Neural progenitor cell (in vitro differentiated cells): Measurements from ENCODE around the gene UTS2. TPM values are rescaled to one million over a fixed set of nuclear protein-coding genes. Genes with fewer than 3 reads are reported as not detected.

Experiments used
- DNase-seq: peaks from one replicate; pipeline ENCODE4 v3.0.0-alpha.2; 2016; ENCODE audit warnings: low spot score
- H2AFZ ChIP-seq: fragments of 200-600 bp; sonication (generic); replicated peaks from 2 replicates; pipeline ENCODE4 v1.6.1; 2016; ENCODE audit warnings: antibody characterized with exemption
- H3F3A ChIP-seq: fragments of 200-600 bp; sonication (generic); 2 replicates; pipeline ENCODE4 v1.6.1; 2016; ENCODE audit warnings: antibody characterized with exemption, low read depth
- H3K27ac ChIP-seq: fragments of 200-600 bp; sonication (generic); 2 replicates; pipeline ENCODE4 v1.5.1; 2016; ENCODE audit warnings: mild to moderate bottlenecking
- H3K27me3 ChIP-seq: fragments of 200-600 bp; sonication (generic); 2 replicates; pipeline ENCODE4 v1.6.1; 2016; ENCODE audit warnings: mild to moderate bottlenecking, moderate library complexity
- H3K36me3 ChIP-seq: fragments of 200-600 bp; sonication (generic); 2 replicates; pipeline ENCODE4 v1.5.1; 2016
- H3K4me1 ChIP-seq: fragments of 200-600 bp; sonication (generic); 2 replicates; pipeline ENCODE4 v1.6.1; 2016; ENCODE audit warnings: mixed run types
- H3K4me2 ChIP-seq: fragments of 200-600 bp; sonication (generic); 2 replicates; pipeline ENCODE4 v1.6.1; 2016
- H3K4me3 ChIP-seq: fragments of 200-600 bp; sonication (generic); 2 replicates; pipeline ENCODE4 v1.5.1; 2016
- H3K79me2 ChIP-seq: fragments of 200-600 bp; sonication (generic); 2 replicates; pipeline ENCODE4 v1.6.1; 2016; ENCODE audit warnings: low read depth
- H3K9ac ChIP-seq: fragments of 200-600 bp; sonication (generic); 2 replicates; pipeline ENCODE4 v1.6.1; 2016
- H3K9me3 ChIP-seq: fragments of 200-600 bp; sonication (generic); 2 replicates; pipeline ENCODE4 v1.5.1; 2016; ENCODE audit warnings: low read depth
- H4K20me1 ChIP-seq: fragments of 200-600 bp; sonication (generic); 2 replicates; pipeline ENCODE4 v1.6.1; 2016; ENCODE audit warnings: low read depth
- H3K27ac Mint-ChIP-seq: 3 replicates; pipeline ENCODE4 v1.8.0; 2021; ENCODE audit warnings: mixed read lengths
- H3K27me3 Mint-ChIP-seq: 2 replicates; pipeline ENCODE4 v1.8.0; 2022; ENCODE audit warnings: low read depth, mild to moderate bottlenecking, inconsistent platforms, moderate library complexity, mixed read lengths; ENCODE audit not compliant: insufficient read depth
- H3K36me3 Mint-ChIP-seq: 3 replicates; pipeline ENCODE4 v1.8.0; 2021; ENCODE audit warnings: mixed read lengths
- H3K4me1 Mint-ChIP-seq: 3 replicates; pipeline ENCODE4 v1.8.0; 2021; ENCODE audit warnings: mixed read lengths
- H3K4me3 Mint-ChIP-seq: 3 replicates; pipeline ENCODE4 v1.8.0; 2021; ENCODE audit warnings: mild to moderate bottlenecking, moderate library complexity, mixed read lengths
- H3K9me3 Mint-ChIP-seq: 3 replicates; pipeline ENCODE4 v1.8.0; 2020; ENCODE audit warnings: mixed read lengths
- EZH2 ChIP-seq: fragments of 200-600 bp; sonication (generic); IDR thresholded peaks from 2 replicates; pipeline ENCODE4 v1.6.1; 2017; ENCODE audit warnings: antibody characterized with exemption, mild to moderate bottlenecking, moderate library complexity
- EZH2phosphoT487 ChIP-seq: fragments of 200-600 bp; sonication (generic); IDR thresholded peaks from 2 replicates; pipeline ENCODE4 v1.6.1; 2017; ENCODE audit warnings: antibody characterized with exemption
- total RNA-seq: library from RNA; depleted of rRNA; stranded (reverse); fragments of >200 nt; gene quantifications from 2 replicates; pipeline ENCODE4 v1.2.3, GENCODE V29; 2015; ENCODE audit warnings: low replicate concordance
- TF ChIP-seq, protein P1 (sequence below): fragments of 200-600 bp; sonication (generic); IDR thresholded peaks from 2 replicates; pipeline ENCODE4 v1.5.1; 2017; ENCODE audit warnings: antibody characterized with exemption, mild to moderate bottlenecking

The UTS2 gene
- total RNA-seq, 1 donor from 2014 or later = not detected

DNA sequence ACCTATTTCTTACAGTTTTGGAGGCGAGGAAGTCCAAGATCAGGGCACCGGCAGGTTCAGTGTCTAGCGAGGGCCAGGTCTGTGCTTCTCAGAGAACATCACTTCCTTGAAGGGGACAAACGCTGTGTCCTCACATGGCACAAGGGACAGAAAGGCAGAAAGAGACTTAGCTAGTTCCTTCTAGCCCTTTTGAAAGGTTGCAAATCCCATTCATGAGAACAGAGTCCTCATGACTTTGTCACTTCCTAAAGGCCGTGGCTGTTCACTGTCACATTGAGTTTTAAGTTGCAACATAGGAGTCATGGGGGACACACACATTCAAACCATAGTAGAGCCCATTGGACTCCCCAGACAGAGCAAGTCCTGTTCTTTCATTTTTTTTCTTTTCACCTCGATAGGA is 41.4 kb downstream of the UTS2 start:
- Mint-ChIP-seq H3K9me3 (peaks cover 18% of the 10 kb centered on the region), H3K27ac (no peak overlapping the region), H3K27me3 (peaks cover 2% of the 10 kb centered on the region), H3K4me1 (no peaks in the 10 kb centered on the region), H3K36me3 (peaks cover 33% of the 10 kb centered on the region), H3K4me3 (no peak overlapping the region)
- Histone ChIP-seq H3K4me1 (no peaks in the 10 kb centered on the region), H3K4me2 (no peak overlapping the region), H3K79me2 (no peaks in the 10 kb centered on the region), H4K20me1 (no peaks in the 10 kb centered on the region), H3K9me3 (no peaks in the 10 kb centered on the region), H3F3A (no peaks in the 10 kb centered on the region), H3K9ac (no peak overlapping the region), H3K36me3 (peaks cover 3% of the 10 kb centered on the region), H3K27ac (no peak overlapping the region), H3K4me3 (no peak overlapping the region), H2AFZ (no peak overlapping the region), H3K27me3 (no peaks in the 10 kb centered on the region)
- TF ChIP-seq EZH2phosphoT487 (no peak), EZH2 (no peak)
- TF ChIP-seq, protein P1, sequence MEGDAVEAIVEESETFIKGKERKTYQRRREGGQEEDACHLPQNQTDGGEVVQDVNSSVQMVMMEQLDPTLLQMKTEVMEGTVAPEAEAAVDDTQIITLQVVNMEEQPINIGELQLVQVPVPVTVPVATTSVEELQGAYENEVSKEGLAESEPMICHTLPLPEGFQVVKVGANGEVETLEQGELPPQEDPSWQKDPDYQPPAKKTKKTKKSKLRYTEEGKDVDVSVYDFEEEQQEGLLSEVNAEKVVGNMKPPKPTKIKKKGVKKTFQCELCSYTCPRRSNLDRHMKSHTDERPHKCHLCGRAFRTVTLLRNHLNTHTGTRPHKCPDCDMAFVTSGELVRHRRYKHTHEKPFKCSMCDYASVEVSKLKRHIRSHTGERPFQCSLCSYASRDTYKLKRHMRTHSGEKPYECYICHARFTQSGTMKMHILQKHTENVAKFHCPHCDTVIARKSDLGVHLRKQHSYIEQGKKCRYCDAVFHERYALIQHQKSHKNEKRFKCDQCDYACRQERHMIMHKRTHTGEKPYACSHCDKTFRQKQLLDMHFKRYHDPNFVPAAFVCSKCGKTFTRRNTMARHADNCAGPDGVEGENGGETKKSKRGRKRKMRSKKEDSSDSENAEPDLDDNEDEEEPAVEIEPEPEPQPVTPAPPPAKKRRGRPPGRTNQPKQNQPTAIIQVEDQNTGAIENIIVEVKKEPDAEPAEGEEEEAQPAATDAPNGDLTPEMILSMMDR = no peak
- DNase-seq = no peak

DNA sequence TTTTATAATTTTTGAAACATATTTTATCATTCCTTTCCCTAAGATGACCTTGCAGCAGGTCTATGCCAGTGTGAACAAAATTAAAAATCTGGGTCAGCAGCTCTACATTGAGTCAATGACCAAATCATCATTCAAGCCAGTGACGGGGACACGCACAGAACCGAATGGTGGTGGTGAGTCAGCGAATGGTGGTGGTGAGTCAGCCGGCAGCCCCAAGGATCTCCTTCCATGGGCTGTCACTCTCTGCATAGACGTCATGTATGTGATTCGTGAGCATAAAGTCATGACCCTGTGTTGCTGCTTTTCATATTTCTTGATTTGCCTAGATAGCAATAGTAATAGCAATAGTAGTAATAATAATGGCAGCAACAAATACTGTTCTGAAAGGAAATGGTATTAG is 42.5 kb downstream of the UTS2 start:
- H2AFZ ChIP-seq = no peak overlapping the region
- H3K27me3 ChIP-seq = no peaks in the 10 kb centered on the region
- peaks cover 18% of the 10 kb centered on the region for H3K9me3 Mint-ChIP-seq
- no peak overlapping the region for H3K9ac ChIP-seq
- H3K79me2 ChIP-seq = no peaks in the 10 kb centered on the region
- peaks cover 32% of the 10 kb centered on the region for H3K36me3 Mint-ChIP-seq
- peaks cover 2% of the 10 kb centered on the region for H3K27me3 Mint-ChIP-seq
- no peak for TF ChIP-seq EZH2
- TF ChIP-seq, protein P1 = no peak
- TF ChIP-seq EZH2phosphoT487 = no peak
- no peak for DNase-seq
- no peaks in the 10 kb centered on the region for H3K4me1 Mint-ChIP-seq
- no peak overlapping the region for H3K27ac ChIP-seq
- H3F3A ChIP-seq = no peaks in the 10 kb centered on the region
- H3K4me1 ChIP-seq = no peaks in the 10 kb centered on the region
- peaks cover 3% of the 10 kb centered on the region for H3K36me3 ChIP-seq
- H3K4me3 ChIP-seq = no peak overlapping the region
- H3K9me3 ChIP-seq = no peaks in the 10 kb centered on the region
- H3K27ac Mint-ChIP-seq = no peak overlapping the region
- H3K4me3 Mint-ChIP-seq = no peak overlapping the region
- H3K4me2 ChIP-seq = no peak overlapping the region
- H4K20me1 ChIP-seq = no peaks in the 10 kb centered on the region

DNA sequence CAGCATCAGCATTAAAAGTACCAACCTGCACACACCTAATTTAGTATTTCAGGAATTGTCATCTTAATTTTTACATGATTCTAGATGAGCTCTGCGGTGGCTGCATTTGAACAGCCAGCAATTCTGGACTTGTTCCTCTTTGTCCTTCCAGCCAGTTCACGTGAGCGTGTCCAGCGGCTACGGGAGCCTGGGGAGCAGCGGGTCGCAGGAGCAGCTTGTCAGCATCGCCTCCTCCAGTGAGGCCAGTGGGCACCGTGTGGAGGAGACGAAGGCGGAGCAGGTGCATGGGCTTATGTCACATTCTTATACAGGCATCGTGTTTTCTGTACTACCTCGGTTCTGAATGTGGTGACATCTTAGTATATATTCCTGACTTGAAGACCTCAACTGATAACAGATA is 43.1 kb downstream of the UTS2 start:
- no peak for DNase-seq
- TF ChIP-seq EZH2phosphoT487 = no peak
- TF ChIP-seq EZH2 = no peak
- TF ChIP-seq, protein P1 = no peak
- H4K20me1 ChIP-seq = no peaks in the 10 kb centered on the region
- H3K4me1 ChIP-seq = no peaks in the 10 kb centered on the region
- H3K4me1 Mint-ChIP-seq = no peaks in the 10 kb centered on the region
- H3K27ac Mint-ChIP-seq = no peak overlapping the region
- H3K4me2 ChIP-seq = no peak overlapping the region
- no peaks in the 10 kb centered on the region for H3F3A ChIP-seq
- H3K4me3 Mint-ChIP-seq = no peak overlapping the region
- no peaks in the 10 kb centered on the region for H3K36me3 ChIP-seq
- H3K9me3 ChIP-seq = no peaks in the 10 kb centered on the region
- H3K27me3 Mint-ChIP-seq = peaks cover 2% of the 10 kb centered on the region
- H3K9me3 Mint-ChIP-seq = peaks cover 17% of the 10 kb centered on the region
- H3K36me3 Mint-ChIP-seq = peaks cover 34% of the 10 kb centered on the region
- H2AFZ ChIP-seq = no peak overlapping the region
- H3K27ac ChIP-seq = no peak overlapping the region
- H3K27me3 ChIP-seq = no peaks in the 10 kb centered on the region
- no peaks in the 10 kb centered on the region for H3K79me2 ChIP-seq
- H3K4me3 ChIP-seq = no peak overlapping the region
- H3K9ac ChIP-seq = no peak overlapping the region
